AG04449 (cell line): Measurements from ENCODE around the gene CCDC187.
A peak's percentile ranks its signal among the peaks of the same experiment; 100 is the strongest.

ENCODE experiments used
- CTCF ChIA-PET: fragments of 350-600 bp; formaldehyde crosslinking; extraction: SDS; loops from one replicate; lab custom pipeline; 2021; ENCODE audit warnings: antibody characterized with exemption; lab: Yijun Ruan, JAX
- POLR2A ChIA-PET: fragments of 400-600, 350-600 bp; formaldehyde crosslinking; extraction: SDS; loops from one replicate; lab custom pipeline; 2020; ENCODE audit warnings: antibody characterized with exemption, inconsistent platforms; lab: Yijun Ruan, JAX
- DNase-seq: peaks from one replicate; pipeline ENCODE4 v3.0.0-alpha.2; 2010; ENCODE audit warnings: low read depth, low spot score
- H3K4me3 ChIP-seq: 2 replicates; pipeline ENCODE4 v1.5.1; 2011; ENCODE audit warnings: low read depth, mild to moderate bottlenecking, control low read depth, low read length
- TF ChIP-seq, protein P1 (sequence below): IDR thresholded peaks from one replicate; pipeline ENCODE4 v1.5.1; 2011; ENCODE audit warnings: mild to moderate bottlenecking, moderate library complexity, low read length, control low read depth, inconsistent platforms; ENCODE audit not compliant: insufficient read depth; ENCODE audit errors: missing control alignments

The CCDC187 gene

DNA sequence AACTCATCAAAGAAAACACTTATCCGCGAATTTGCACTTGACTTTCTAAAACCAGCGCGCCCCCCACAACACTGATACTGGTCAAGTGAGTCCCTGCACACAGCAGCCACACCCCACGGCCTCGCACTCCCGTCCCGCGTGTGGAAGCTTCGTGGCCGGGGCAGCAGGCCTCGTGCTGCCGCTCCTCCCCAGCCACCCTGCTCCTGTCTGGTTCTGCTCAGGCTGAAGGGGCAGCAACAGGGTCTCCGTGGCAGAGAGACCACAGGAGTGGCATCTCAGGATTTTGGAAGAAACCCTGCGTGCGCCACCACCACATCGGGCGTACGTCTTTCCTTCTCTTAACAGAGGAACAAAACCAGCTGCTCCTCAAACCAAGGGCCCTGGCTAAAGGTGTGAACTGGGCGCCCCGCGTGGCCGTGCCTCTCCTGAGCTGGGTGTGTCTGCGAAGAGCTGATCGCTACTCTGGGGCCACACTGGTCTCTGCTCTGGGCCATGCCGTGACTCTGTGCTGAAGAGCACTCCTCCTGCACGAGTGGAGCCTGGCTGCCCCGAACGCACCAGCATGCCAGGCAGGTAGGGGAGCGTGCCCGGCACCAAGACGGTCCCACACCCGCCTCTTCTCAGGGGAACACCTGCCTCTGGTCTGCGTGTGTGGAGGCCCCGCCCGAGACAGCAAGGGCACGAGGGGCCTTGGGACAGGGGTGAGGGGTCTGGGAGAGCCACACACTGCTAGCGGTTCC, 81.6 kb downstream of the CCDC187 start:
- TF ChIP-seq, protein P1, sequence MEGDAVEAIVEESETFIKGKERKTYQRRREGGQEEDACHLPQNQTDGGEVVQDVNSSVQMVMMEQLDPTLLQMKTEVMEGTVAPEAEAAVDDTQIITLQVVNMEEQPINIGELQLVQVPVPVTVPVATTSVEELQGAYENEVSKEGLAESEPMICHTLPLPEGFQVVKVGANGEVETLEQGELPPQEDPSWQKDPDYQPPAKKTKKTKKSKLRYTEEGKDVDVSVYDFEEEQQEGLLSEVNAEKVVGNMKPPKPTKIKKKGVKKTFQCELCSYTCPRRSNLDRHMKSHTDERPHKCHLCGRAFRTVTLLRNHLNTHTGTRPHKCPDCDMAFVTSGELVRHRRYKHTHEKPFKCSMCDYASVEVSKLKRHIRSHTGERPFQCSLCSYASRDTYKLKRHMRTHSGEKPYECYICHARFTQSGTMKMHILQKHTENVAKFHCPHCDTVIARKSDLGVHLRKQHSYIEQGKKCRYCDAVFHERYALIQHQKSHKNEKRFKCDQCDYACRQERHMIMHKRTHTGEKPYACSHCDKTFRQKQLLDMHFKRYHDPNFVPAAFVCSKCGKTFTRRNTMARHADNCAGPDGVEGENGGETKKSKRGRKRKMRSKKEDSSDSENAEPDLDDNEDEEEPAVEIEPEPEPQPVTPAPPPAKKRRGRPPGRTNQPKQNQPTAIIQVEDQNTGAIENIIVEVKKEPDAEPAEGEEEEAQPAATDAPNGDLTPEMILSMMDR, result no peak
- H3K4me3 ChIP-seq, result no peak overlapping the region
- ChIA-PET POLR2A (no interaction called here), CTCF (interaction anchor here (1.4 to 1.7 kb wide), 3 partner anchors 12 to 100 kb away, joined by 3 to 5 read pairs (median 4); no protein-coding TSS in a partner anchor)
- no peak for DNase-seq

DNA sequence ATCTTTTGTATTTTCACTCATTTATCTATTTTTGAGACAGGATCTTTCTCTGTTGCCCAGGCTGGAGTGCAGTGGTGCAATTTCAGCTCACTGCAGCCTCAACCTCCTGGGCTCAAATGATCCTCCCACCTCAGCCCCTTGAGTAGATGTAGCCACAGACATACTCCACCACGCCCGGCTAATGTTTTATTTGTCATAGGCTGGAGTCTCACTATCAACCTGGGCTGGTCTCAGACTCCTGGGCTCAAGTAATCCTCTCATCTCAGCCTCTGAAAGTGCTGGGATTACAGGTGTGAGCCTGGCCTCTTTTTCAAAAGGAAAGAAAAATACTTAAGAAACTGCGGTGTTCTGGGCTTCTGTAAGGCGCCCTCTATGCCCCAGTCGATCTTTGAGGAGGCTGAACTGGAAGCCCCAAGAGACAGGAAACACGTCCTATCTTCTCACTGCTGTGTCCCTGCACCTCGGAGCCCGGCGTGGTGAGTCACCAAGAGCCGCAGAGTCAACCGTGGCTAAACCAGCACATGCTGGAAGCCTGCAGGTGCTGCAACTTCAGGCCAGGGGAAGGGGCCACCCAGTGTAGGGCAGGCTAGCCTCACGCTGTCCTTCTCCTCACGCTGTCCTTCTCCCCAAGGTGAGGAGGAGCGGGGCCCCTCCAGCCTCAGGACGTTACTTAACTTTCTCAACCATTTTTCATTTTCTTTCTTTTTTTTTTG, 83.7 kb downstream of the CCDC187 start:
- TF ChIP-seq, protein P1, result no peak
- CTCF ChIA-PET, result interaction anchor here (1.3 to 1.9 kb wide), 2 partner anchors 8 to 37 kb away, joined by 3 to 10 read pairs; no protein-coding TSS in a partner anchor
- H3K4me3 ChIP-seq, result no peak overlapping the region
- no peak for DNase-seq
- POLR2A ChIA-PET, result no interaction called here

DNA sequence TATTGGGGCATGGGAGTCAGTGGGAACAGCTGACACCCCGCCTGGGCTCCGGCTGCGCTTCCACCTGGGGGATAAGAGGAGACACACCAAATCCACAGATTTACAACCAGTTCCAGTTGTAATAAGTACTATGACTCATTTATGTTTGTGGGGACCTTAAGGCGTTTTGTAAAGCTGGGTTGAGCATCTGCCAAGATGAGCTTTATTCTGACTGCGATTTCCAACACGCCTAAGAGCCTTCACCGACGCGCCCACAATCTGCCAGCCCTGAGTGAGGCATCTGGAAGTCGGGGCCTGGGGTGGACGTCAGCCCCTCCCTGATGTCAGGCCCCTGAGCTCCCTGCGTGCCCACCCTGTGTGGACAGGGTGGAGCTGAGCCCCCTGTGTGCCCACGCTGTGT, 84.6 kb downstream of the CCDC187 start:
- POLR2A ChIA-PET, result no interaction called here
- peak; percentile 31 for DNase-seq
- CTCF ChIA-PET, result interaction anchor here (0.8 to 1.9 kb wide), 3 partner anchors 9 to 49 kb away, joined by 3 to 10 read pairs (median 7); no protein-coding TSS in a partner anchor

GRCh38 chr9:136218673-136219072, 85.2 kb downstream of the CCDC187 start:
- no peak overlapping the region for H3K4me3 ChIP-seq
- TF ChIP-seq, protein P1, result no peak
- CTCF ChIA-PET, result interaction anchor here (1.3 to 4.8 kb wide), 3 partner anchors 8 to 48 kb away, joined by 7 to 66 read pairs (median 10); no protein-coding TSS in a partner anchor
- POLR2A ChIA-PET, result no interaction called here
- DNase-seq, result no peak

More for the DNA sequence above, 84.6 kb downstream of the CCDC187 start:
- H3K4me3 ChIP-seq, result no peak overlapping the region
- TF ChIP-seq, protein P1, result no peak

GRCh38 chr9:136218271-136218670, 85.6 kb downstream of the CCDC187 start:
- no peak overlapping the region for H3K4me3 ChIP-seq
- POLR2A ChIA-PET, result no interaction called here
- DNase-seq, result no peak
- CTCF ChIA-PET, result interaction anchor here (1.2 to 4.8 kb wide), 4 partner anchors 9 to 94 kb away, joined by 4 to 66 read pairs (median 6); no protein-coding TSS in a partner anchor
- TF ChIP-seq, protein P1, result no peak
